ENCODE data around the gene NLK. TPM values are rescaled to one million over a fixed set of nuclear protein-coding genes. Genes with fewer than 3 reads are reported as not detected.

The NLK gene
- total and polyA plus RNA-seq, 2 of the 13 experiments (the other 11 are each of a cell fraction or from before 2014, with no cell fraction given) = 13.4 to 14.6 TPM

DNA sequence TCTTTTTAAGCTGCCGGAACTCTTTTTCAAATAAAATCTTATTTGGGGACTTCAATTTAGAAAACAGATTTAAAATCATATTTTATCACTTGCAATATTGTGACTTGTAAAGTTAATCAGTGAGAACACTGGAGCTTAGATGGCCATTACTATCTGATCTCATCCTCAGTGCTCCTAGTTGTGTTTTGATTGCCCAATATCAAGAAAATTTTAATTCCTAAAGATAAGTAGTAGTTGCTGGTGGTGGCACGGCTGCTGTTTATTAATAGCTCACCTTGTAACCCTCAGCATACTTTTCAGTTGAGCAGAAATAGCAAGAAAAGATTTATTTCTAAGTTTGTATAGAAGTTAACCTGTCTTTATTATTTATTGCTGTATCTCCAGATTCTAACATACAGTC, 124.0 kb downstream of the NLK start:
- Histone ChIP-seq H3K27me3 (ENCODE audit: control insufficient read depth in 1 of 2, insufficient read depth in 2 of 2, low read length in 2 of 2) (no peaks in the 10 kb centered on the region), H3K27ac (ENCODE audit: extremely low read length, insufficient read depth, low read length) (no peak overlapping the region), H4K20me1 (ENCODE audit: insufficient read depth, low read length) (no peaks in the 10 kb centered on the region), H3K36me3 (replicated peaks in 1 of 2; ENCODE audit: control insufficient read depth in 1 of 2, insufficient read depth in 2 of 2, low read length in 2 of 2) (no peaks in the 10 kb centered on the region; a peak in 2 of 5 replicates), H3K4me2 (ENCODE audit: low read depth, low read length) (no peak overlapping the region), H2AFZ (ENCODE audit: low read length) (no peak overlapping the region), H3K4me1 (ENCODE audit: insufficient read depth, low read length) (no peaks in the 10 kb centered on the region), H3K4me3 (replicated peaks in 1 of 3; ENCODE audit: insufficient read depth in 1 of 3, low read depth in 2 of 3, low read length in 3 of 3) (no peak overlapping the region), H3K9me3 (ENCODE audit: low read length) (no peaks in the 10 kb centered on the region), H3K9ac (ENCODE audit: insufficient read depth, low read depth, low read length) (no peak overlapping the region), H3K79me2 (ENCODE audit: insufficient read depth, low read length) (no peaks in the 10 kb centered on the region)
- 95% methylated on average over 2 of the region's 2 CpGs for WGBS (ENCODE audit: low lambda C conversion rate)
- ATAC-seq (no peak), FAIRE-seq (no peak), DNase-seq (ENCODE audit: low spot score) (no peak)
- BruUV-seq (replicated peaks) = no TSS peak
- in situ Hi-C loops (cut with HindIII; ENCODE audit: extremely low pct_ligation_motif_present, low pct_unique_long_range_greater_than_20kb) = no loop called here
- intact Hi-C loops (cut with micrococcal nuclease; ENCODE audit: unreplicated experiment) = no loop called here
- ChIA-PET CTCF (ENCODE audit: low intra/inter-chr PET ratio, low total read pairs) (no interaction called here), POLR2A (no interaction called here)
- TF ChIP-seq MAFG (CRISPR knock-in tag; IDR thresholded peaks at IDR 0.05) = no peak
- no peak for TF ChIP-seq ZXDC (CRISPR knock-in tag; IDR thresholded peaks at IDR 0.05)
- TF ChIP-seq, protein P1, sequence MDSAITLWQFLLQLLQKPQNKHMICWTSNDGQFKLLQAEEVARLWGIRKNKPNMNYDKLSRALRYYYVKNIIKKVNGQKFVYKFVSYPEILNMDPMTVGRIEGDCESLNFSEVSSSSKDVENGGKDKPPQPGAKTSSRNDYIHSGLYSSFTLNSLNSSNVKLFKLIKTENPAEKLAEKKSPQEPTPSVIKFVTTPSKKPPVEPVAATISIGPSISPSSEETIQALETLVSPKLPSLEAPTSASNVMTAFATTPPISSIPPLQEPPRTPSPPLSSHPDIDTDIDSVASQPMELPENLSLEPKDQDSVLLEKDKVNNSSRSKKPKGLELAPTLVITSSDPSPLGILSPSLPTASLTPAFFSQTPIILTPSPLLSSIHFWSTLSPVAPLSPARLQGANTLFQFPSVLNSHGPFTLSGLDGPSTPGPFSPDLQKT (CRISPR knock-in tag; IDR thresholded peaks at IDR 0.05; ENCODE audit: borderline replicate concordance) = no peak
- TF ChIP-seq TSC22D2 (CRISPR knock-in tag; IDR thresholded peaks at IDR 0.05; ENCODE audit: borderline replicate concordance) = no peak
- TF ChIP-seq ZBTB7B (CRISPR knock-in tag; IDR thresholded peaks at IDR 0.05) = no peak
- no peak for TF ChIP-seq SOX5 (CRISPR knock-in tag; IDR thresholded peaks at IDR 0.05; ENCODE audit: borderline replicate concordance)
- no peak for TF ChIP-seq CENPT (CRISPR knock-in tag; IDR thresholded peaks at IDR 0.05; ENCODE audit: low read depth)
- no peak for TF ChIP-seq SP4 (CRISPR knock-in tag; IDR thresholded peaks at IDR 0.05)
- no peak for TF ChIP-seq BCL3 (CRISPR knock-in tag; IDR thresholded peaks at IDR 0.05)
- TF ChIP-seq, protein P2, sequence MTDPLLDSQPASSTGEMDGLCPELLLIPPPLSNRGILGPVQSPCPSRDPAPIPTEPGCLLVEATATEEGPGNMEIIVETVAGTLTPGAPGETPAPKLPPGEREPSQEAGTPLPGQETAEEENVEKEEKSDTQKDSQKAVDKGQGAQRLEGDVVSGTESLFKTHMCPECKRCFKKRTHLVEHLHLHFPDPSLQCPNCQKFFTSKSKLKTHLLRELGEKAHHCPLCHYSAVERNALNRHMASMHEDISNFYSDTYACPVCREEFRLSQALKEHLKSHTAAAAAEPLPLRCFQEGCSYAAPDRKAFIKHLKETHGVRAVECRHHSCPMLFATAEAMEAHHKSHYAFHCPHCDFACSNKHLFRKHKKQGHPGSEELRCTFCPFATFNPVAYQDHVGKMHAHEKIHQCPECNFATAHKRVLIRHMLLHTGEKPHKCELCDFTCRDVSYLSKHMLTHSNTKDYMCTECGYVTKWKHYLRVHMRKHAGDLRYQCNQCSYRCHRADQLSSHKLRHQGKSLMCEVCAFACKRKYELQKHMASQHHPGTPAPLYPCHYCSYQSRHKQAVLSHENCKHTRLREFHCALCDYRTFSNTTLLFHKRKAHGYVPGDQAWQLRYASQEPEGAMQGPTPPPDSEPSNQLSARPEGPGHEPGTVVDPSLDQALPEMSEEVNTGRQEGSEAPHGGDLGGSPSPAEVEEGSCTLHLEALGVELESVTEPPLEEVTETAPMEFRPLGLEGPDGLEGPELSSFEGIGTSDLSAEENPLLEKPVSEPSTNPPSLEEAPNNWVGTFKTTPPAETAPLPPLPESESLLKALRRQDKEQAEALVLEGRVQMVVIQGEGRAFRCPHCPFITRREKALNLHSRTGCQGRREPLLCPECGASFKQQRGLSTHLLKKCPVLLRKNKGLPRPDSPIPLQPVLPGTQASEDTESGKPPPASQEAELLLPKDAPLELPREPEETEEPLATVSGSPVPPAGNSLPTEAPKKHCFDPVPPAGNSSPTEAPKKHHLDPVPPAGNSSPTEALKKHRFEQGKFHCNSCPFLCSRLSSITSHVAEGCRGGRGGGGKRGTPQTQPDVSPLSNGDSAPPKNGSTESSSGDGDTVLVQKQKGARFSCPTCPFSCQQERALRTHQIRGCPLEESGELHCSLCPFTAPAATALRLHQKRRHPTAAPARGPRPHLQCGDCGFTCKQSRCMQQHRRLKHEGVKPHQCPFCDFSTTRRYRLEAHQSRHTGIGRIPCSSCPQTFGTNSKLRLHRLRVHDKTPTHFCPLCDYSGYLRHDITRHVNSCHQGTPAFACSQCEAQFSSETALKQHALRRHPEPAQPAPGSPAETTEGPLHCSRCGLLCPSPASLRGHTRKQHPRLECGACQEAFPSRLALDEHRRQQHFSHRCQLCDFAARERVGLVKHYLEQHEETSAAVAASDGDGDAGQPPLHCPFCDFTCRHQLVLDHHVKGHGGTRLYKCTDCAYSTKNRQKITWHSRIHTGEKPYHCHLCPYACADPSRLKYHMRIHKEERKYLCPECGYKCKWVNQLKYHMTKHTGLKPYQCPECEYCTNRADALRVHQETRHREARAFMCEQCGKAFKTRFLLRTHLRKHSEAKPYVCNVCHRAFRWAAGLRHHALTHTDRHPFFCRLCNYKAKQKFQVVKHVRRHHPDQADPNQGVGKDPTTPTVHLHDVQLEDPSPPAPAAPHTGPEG (CRISPR knock-in tag; IDR thresholded peaks at IDR 0.05) = no peak
- TF ChIP-seq ZNF350 (CRISPR knock-in tag; IDR thresholded peaks at IDR 0.05; ENCODE audit: borderline replicate concordance, low read depth) = no peak
- no peak for TF ChIP-seq KDM5B (CRISPR knock-in tag; IDR thresholded peaks at IDR 0.05; ENCODE audit: borderline replicate concordance)
- no peak for TF ChIP-seq FIP1L1 (IDR thresholded peaks at IDR 0.05; ENCODE audit: borderline replicate concordance, insufficient read depth, low read depth, low read length)
- TF ChIP-seq ONECUT2 (CRISPR knock-in tag; IDR thresholded peaks at IDR 0.05) = no peak
- no peak for TF ChIP-seq PHF5A (CRISPR knock-in tag; IDR thresholded peaks at IDR 0.05; ENCODE audit: low read depth, unreplicated experiment)
